PFSK-1 (cell line): Measurements from ENCODE around the gene ELOVL6.

Source experiments
- FOXP2 ChIP-seq: optimal IDR thresholded peaks from 2 replicates; pipeline ENCODE3; 2011; ENCODE audit warnings: borderline replicate concordance, control low read depth, inconsistent platforms; ENCODE audit not compliant: insufficient read depth; ENCODE audit errors: extremely low read length, extremely low read depth
- POLR2AphosphoS5 ChIP-seq: IDR thresholded peaks from 2 replicates; pipeline ENCODE4 v1.6.1; 2012; ENCODE audit warnings: low read depth, mild to moderate bottlenecking, control low read depth, low read length, moderate library complexity
- SIN3A ChIP-seq: IDR thresholded peaks from 2 replicates; pipeline ENCODE4 v1.6.1; 2012; ENCODE audit warnings: mild to moderate bottlenecking, low read length, moderate library complexity, borderline replicate concordance; ENCODE audit not compliant: insufficient read depth
- TAF1 ChIP-seq: IDR thresholded peaks from 2 replicates; pipeline ENCODE4 v1.6.1; 2012; ENCODE audit warnings: low read length, control low read depth, borderline replicate concordance; ENCODE audit not compliant: insufficient read depth
- TF ChIP-seq, protein P1 (sequence below), 2 experiments: IDR thresholded peaks; 2 replicates each; pipeline versions ENCODE4 v1.6.1 to v1.8.0; 2011 to 2012; ENCODE audit warnings: low read depth in 2 of 2, low read length in 2 of 2, control low read depth in 1 of 2, inconsistent platforms in 1 of 2, mild to moderate bottlenecking in 1 of 2, moderate library complexity in 1 of 2; ENCODE audit not compliant: insufficient read depth in 1 of 2

ELOVL6 gene

GRCh38 chr4:110236324-110236723 is 37.9 kb upstream of the ELOVL6 start:
- TF ChIP-seq POLR2AphosphoS5 (no peak), SIN3A (no peak), TAF1 (no peak), FOXP2 (no peak)
- TF ChIP-seq, protein P1, sequence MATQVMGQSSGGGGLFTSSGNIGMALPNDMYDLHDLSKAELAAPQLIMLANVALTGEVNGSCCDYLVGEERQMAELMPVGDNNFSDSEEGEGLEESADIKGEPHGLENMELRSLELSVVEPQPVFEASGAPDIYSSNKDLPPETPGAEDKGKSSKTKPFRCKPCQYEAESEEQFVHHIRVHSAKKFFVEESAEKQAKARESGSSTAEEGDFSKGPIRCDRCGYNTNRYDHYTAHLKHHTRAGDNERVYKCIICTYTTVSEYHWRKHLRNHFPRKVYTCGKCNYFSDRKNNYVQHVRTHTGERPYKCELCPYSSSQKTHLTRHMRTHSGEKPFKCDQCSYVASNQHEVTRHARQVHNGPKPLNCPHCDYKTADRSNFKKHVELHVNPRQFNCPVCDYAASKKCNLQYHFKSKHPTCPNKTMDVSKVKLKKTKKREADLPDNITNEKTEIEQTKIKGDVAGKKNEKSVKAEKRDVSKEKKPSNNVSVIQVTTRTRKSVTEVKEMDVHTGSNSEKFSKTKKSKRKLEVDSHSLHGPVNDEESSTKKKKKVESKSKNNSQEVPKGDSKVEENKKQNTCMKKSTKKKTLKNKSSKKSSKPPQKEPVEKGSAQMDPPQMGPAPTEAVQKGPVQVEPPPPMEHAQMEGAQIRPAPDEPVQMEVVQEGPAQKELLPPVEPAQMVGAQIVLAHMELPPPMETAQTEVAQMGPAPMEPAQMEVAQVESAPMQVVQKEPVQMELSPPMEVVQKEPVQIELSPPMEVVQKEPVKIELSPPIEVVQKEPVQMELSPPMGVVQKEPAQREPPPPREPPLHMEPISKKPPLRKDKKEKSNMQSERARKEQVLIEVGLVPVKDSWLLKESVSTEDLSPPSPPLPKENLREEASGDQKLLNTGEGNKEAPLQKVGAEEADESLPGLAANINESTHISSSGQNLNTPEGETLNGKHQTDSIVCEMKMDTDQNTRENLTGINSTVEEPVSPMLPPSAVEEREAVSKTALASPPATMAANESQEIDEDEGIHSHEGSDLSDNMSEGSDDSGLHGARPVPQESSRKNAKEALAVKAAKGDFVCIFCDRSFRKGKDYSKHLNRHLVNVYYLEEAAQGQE (IDR thresholded peaks at IDR 0.05; ENCODE audit: insufficient read depth in 1 of 2, low read depth in 2 of 2, low read length in 2 of 2), result no peak

DNA sequence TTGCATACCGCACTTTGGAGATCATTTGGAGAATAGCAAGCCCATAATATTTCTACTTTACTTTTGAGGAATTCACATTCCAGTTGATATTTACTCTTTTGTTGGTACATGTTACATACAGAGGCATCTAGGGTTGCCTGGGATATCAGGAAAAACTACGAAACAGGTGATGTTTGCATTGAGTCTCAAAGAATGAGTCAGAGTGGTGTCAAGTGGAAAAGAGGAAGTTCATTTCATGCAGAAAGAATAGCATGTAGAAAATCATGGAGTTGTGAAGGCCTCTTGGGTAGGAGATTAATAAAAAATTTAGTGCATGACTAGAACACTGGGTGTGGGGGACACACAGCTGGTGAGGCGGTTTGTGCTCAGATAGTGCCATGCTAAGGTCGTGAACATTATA is 33.5 kb upstream of the ELOVL6 start:
- no peak for TF ChIP-seq POLR2AphosphoS5
- TF ChIP-seq TAF1, result no peak
- no peak for TF ChIP-seq FOXP2

DNA sequence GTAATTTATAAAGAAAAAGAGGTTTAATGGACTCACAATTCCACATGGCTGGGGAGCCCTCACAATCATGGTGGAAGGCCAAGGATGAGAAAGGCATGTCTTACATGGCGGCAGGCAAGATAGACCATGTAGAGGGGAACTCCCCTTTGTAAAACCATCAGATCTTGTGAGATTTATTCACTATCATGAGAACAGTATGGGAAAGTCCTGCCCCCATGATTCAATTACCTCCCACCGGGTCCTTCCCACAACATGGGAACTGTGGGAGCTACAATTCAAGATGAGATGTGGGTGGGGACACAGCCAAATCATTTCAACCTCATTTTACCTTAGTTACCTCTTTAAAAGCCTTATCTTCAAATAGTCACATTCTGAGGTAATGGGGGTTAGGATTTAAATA is 30.9 kb upstream of the ELOVL6 start:
- no peak for TF ChIP-seq POLR2AphosphoS5
- TF ChIP-seq, protein P1 (IDR thresholded peaks at IDR 0.05; ENCODE audit: insufficient read depth in 1 of 2, low read depth in 2 of 2, low read length in 2 of 2), result no peak
- no peak for TF ChIP-seq SIN3A
- no peak for TF ChIP-seq FOXP2
- TF ChIP-seq TAF1, result no peak

DNA sequence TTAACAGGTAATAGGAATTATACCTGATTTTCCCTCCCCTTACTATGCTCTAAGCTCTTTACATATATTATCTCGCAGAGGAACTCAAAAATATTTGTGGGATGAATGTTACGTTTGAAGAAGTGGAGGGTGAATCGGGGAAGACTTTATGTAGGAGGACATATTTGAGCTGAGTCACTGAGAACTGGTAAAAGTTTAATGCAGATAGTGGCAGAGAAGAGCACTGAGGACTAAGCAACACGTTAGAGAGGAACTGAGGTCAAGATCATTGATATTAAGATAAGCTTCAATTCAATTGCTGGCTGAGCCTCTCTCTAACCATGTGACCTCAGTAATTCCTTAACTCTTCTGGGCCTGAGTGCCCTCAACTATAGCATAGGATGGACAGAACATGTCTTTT is 26.4 kb upstream of the ELOVL6 start:
- no peak for TF ChIP-seq SIN3A
- TF ChIP-seq, protein P1 (IDR thresholded peaks at IDR 0.05; ENCODE audit: insufficient read depth in 1 of 2, low read depth in 2 of 2, low read length in 2 of 2), result no peak
- TF ChIP-seq POLR2AphosphoS5, result no peak
- TF ChIP-seq TAF1, result no peak
- no peak for TF ChIP-seq FOXP2

- TF ChIP-seq SIN3A, result no peak
- TF ChIP-seq, protein P1 (IDR thresholded peaks at IDR 0.05; ENCODE audit: insufficient read depth in 1 of 2, low read depth in 2 of 2, low read length in 2 of 2), result no peak
- no peak for TF ChIP-seq POLR2AphosphoS5
- no peak for TF ChIP-seq TAF1
- TF ChIP-seq FOXP2, result no peak
Observed at GRCh38 chr4:110224142-110224541, 25.7 kb upstream of the ELOVL6 start.
